ENCODE measurements around the gene HDAC9.

Gene HDAC9

DNA sequence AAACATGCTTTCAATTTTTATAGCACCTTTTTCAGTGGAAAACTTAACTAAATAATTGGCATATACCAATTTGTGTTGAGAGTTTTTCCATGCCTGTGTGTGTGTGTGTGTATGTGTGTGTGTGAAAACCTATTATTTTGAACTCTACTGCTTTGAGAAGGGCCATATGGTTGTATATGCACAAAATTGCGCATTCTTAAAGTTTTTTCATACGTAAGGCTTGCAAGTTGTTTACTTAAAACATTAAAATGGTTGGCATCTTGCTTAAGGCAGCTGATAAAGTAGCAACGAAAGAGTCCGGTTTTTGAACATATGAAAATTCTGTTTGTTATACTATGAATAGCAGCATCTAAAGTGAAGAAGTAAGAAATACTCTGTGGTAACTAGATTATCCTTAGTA lies 84.1 kb downstream of the HDAC9 start:
- Histone ChIP-seq H3K27me3 (ENCODE audit: control insufficient read depth, insufficient read depth, low read length, poor library complexity, severe bottlenecking) (no peaks in the 10 kb centered on the region), H3K9me3 (ENCODE audit: control insufficient read depth, low read length) (no peaks in the 10 kb centered on the region), H3K4me3 (ENCODE audit: insufficient read depth, low read depth, low read length) (no peak overlapping the region), H3K36me3 (ENCODE audit: control insufficient read depth, insufficient read depth, low read length) (no peaks in the 10 kb centered on the region), H3K27ac (ENCODE audit: insufficient read depth, low read depth, low read length, poor library complexity, severe bottlenecking) (no peak overlapping the region), H3K4me1 (ENCODE audit: control insufficient read depth, insufficient read depth, low read length) (no peaks in the 10 kb centered on the region)
- 97 to 98% methylated on average over 4 of the region's 4 CpGs for WGBS, 2 experiments

- H3K4me1 ChIP-seq (ENCODE audit: control insufficient read depth, insufficient read depth, low read length): no peaks in the 10 kb centered on the region
- H3K36me3 ChIP-seq (ENCODE audit: control insufficient read depth, insufficient read depth, low read length): no peaks in the 10 kb centered on the region
- no peaks in the 10 kb centered on the region for H3K9me3 ChIP-seq (ENCODE audit: control insufficient read depth, low read length)
- H3K27ac ChIP-seq (ENCODE audit: insufficient read depth, low read depth, low read length, poor library complexity, severe bottlenecking): no peak overlapping the region
- no peaks in the 10 kb centered on the region for H3K27me3 ChIP-seq (ENCODE audit: control insufficient read depth, insufficient read depth, low read length, poor library complexity, severe bottlenecking)
- WGBS, 2 experiments: 95 to 96% methylated on average over 1 of the region's 1 CpG
- no peak overlapping the region for H3K4me3 ChIP-seq (ENCODE audit: insufficient read depth, low read depth, low read length)
Measured at GRCh38 chr7:18580950-18581349, 85.4 kb downstream of the HDAC9 start.

- H3K27ac ChIP-seq (ENCODE audit: insufficient read depth, low read depth, low read length, poor library complexity, severe bottlenecking): no peak overlapping the region
- 77 to 94% methylated on average over 2 of the region's 2 CpGs for WGBS, 2 experiments
Measured at GRCh38 chr7:18583305-18583704, 87.8 kb downstream of the HDAC9 start.

GRCh38 chr7:18590241-18590640 lies 94.7 kb downstream of the HDAC9 start:
- Histone ChIP-seq H3K36me3 (ENCODE audit: control insufficient read depth, insufficient read depth, low read length) (no peaks in the 10 kb centered on the region), H3K27me3 (ENCODE audit: control insufficient read depth, insufficient read depth, low read length, poor library complexity, severe bottlenecking) (no peaks in the 10 kb centered on the region), H3K27ac (ENCODE audit: insufficient read depth, low read depth, low read length, poor library complexity, severe bottlenecking) (no peak overlapping the region), H3K4me3 (ENCODE audit: insufficient read depth, low read depth, low read length) (no peak overlapping the region), H3K9me3 (ENCODE audit: control insufficient read depth, low read length) (no peaks in the 10 kb centered on the region), H3K4me1 (ENCODE audit: control insufficient read depth, insufficient read depth, low read length) (no peaks in the 10 kb centered on the region)
- WGBS, 2 experiments: 91 to 95% methylated on average over 7 of the region's 7 CpGs

More at GRCh38 chr7:18583305-18583704, 87.8 kb downstream of the HDAC9 start:
- Histone ChIP-seq H3K4me3 (ENCODE audit: insufficient read depth, low read depth, low read length) (no peak overlapping the region), H3K4me1 (ENCODE audit: control insufficient read depth, insufficient read depth, low read length) (no peaks in the 10 kb centered on the region), H3K36me3 (ENCODE audit: control insufficient read depth, insufficient read depth, low read length) (no peaks in the 10 kb centered on the region), H3K27me3 (ENCODE audit: control insufficient read depth, insufficient read depth, low read length, poor library complexity, severe bottlenecking) (no peaks in the 10 kb centered on the region), H3K9me3 (ENCODE audit: control insufficient read depth, low read length) (no peaks in the 10 kb centered on the region)

DNA sequence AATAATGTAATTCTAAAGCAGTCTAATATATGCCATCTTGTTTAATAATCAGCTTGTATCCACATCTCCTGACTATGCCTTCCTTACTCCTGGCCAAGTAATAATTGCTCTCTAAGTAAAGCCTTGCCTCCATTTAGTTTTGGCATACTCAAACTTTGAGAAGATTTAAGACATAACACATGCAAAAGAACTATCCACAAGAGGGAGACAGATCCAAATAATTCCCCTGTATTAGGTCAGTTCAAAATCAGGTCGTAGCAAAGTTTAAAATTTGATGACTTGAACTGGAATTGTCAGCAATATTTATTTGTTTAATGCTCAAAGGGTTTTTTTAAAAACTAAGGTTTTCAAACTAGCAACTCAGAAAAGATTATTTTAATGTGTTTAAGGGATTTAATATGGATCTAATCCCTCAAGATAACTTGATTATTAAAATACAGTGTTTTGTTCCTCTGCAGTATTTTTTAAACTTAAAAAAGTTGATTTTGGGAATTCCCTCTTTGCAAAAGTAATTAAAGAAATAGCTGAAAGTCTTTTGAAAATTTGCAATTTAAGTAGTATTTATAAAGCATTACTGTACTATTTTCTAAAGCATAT lies 95.3 kb downstream of the HDAC9 start:
- no peaks in the 10 kb centered on the region for H3K27me3 ChIP-seq (ENCODE audit: control insufficient read depth, insufficient read depth, low read length, poor library complexity, severe bottlenecking)
- H3K36me3 ChIP-seq (ENCODE audit: control insufficient read depth, insufficient read depth, low read length): no peaks in the 10 kb centered on the region
- WGBS, 2 experiments: 56 to 72% methylated on average over 1 of the region's 1 CpG
- no peak overlapping the region for H3K27ac ChIP-seq (ENCODE audit: insufficient read depth, low read depth, low read length, poor library complexity, severe bottlenecking)
- H3K9me3 ChIP-seq (ENCODE audit: control insufficient read depth, low read length): no peaks in the 10 kb centered on the region
- no peak overlapping the region for H3K4me3 ChIP-seq (ENCODE audit: insufficient read depth, low read depth, low read length)
- H3K4me1 ChIP-seq (ENCODE audit: control insufficient read depth, insufficient read depth, low read length): no peaks in the 10 kb centered on the region

DNA sequence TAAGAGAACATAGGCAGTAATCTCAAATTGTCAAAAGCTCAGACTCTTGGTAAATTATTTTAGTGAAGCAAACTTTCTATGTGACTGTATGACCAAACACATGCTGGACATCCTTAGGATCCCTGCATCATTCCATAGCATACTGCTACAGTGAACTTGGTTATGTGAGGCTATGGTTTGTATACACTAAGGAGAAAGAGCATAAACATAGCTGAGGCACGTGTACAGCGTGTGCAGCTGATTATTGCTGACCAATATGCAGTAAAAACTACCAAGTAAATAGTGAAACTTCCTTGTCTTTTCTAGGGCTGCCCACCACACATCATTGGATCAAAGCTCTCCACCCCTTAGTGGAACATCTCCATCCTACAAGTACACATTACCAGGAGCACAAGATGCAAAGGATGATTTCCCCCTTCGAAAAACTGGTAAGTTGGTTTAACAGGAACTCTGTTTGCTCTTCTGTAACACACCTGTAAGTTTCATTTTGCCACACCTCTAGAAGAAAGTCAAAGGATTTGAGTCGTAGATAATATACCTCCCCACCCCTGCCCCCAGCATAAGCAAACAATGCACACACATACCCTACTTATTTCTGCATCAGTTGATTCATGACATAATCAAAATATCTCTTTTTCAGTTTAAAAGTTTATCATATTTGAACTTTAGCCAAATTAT lies 98.2 kb downstream of the HDAC9 start:
- Histone ChIP-seq H3K36me3 (ENCODE audit: control insufficient read depth, insufficient read depth, low read length) (no peaks in the 10 kb centered on the region), H3K4me3 (ENCODE audit: insufficient read depth, low read depth, low read length) (no peak overlapping the region), H3K27ac (ENCODE audit: insufficient read depth, low read depth, low read length, poor library complexity, severe bottlenecking) (no peak overlapping the region), H3K27me3 (ENCODE audit: control insufficient read depth, insufficient read depth, low read length, poor library complexity, severe bottlenecking) (no peaks in the 10 kb centered on the region), H3K9me3 (ENCODE audit: control insufficient read depth, low read length) (no peaks in the 10 kb centered on the region), H3K4me1 (ENCODE audit: control insufficient read depth, insufficient read depth, low read length) (no peaks in the 10 kb centered on the region)
- WGBS, 2 experiments: 94% methylated on average over 4 of the region's 4 CpGs

GRCh38 chr7:18597754-18598153 lies 102.2 kb downstream of the HDAC9 start:
- Histone ChIP-seq H3K9me3 (ENCODE audit: control insufficient read depth, low read length) (no peaks in the 10 kb centered on the region), H3K27me3 (ENCODE audit: control insufficient read depth, insufficient read depth, low read length, poor library complexity, severe bottlenecking) (no peaks in the 10 kb centered on the region), H3K4me3 (ENCODE audit: insufficient read depth, low read depth, low read length) (no peak overlapping the region), H3K27ac (ENCODE audit: insufficient read depth, low read depth, low read length, poor library complexity, severe bottlenecking) (no peak overlapping the region), H3K4me1 (ENCODE audit: control insufficient read depth, insufficient read depth, low read length) (no peaks in the 10 kb centered on the region), H3K36me3 (ENCODE audit: control insufficient read depth, insufficient read depth, low read length) (no peaks in the 10 kb centered on the region)
- 92 to 100% methylated on average over 1 of the region's 1 CpG for WGBS, 2 experiments

DNA sequence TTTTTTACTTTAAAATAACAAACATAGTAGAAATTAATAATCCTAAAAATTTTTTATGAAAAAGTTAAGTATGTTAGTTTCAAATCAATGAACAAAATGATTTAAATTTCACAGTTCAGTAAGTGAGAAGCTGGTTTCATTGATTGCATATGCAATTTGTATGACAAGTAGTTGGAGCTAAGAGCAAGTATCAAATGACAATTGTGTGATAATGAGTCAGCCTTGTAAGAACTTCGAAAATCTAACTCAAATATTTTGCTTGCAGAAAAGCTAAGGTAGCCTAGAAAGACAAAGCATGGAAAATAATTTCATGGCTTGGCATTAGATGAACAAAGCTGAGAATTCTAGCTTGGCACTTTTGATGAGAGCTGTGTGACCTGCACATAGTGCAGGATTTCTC lies 111.5 kb downstream of the HDAC9 start:
- no peaks in the 10 kb centered on the region for H3K27me3 ChIP-seq (ENCODE audit: control insufficient read depth, insufficient read depth, low read length, poor library complexity, severe bottlenecking)
- WGBS, 2 experiments: 97 to 100% methylated on average over 1 of the region's 1 CpG
- H3K4me3 ChIP-seq (ENCODE audit: insufficient read depth, low read depth, low read length): no peak overlapping the region
- H3K27ac ChIP-seq (ENCODE audit: insufficient read depth, low read depth, low read length, poor library complexity, severe bottlenecking): no peak overlapping the region
- H3K9me3 ChIP-seq (ENCODE audit: control insufficient read depth, low read length): peaks cover 2% of the 10 kb centered on the region
- no peaks in the 10 kb centered on the region for H3K4me1 ChIP-seq (ENCODE audit: control insufficient read depth, insufficient read depth, low read length)
- H3K36me3 ChIP-seq (ENCODE audit: control insufficient read depth, insufficient read depth, low read length): peaks cover 4% of the 10 kb centered on the region

GRCh38 chr7:18610331-18610948 lies 114.9 kb downstream of the HDAC9 start:
- no peaks in the 10 kb centered on the region for H3K27me3 ChIP-seq (ENCODE audit: control insufficient read depth, insufficient read depth, low read length, poor library complexity, severe bottlenecking)
- no peak overlapping the region for H3K4me3 ChIP-seq (ENCODE audit: insufficient read depth, low read depth, low read length)
- 42 to 49% methylated on average over 8 of the region's 8 CpGs for WGBS, 2 experiments
- peaks cover 4% of the 10 kb centered on the region for H3K36me3 ChIP-seq (ENCODE audit: control insufficient read depth, insufficient read depth, low read length)
- H3K4me1 ChIP-seq (ENCODE audit: control insufficient read depth, insufficient read depth, low read length): no peaks in the 10 kb centered on the region
- no peak overlapping the region for H3K27ac ChIP-seq (ENCODE audit: insufficient read depth, low read depth, low read length, poor library complexity, severe bottlenecking)
- no peaks in the 10 kb centered on the region for H3K9me3 ChIP-seq (ENCODE audit: control insufficient read depth, low read length)

GRCh38 chr7:18614841-18615240 lies 119.3 kb downstream of the HDAC9 start:
- Histone ChIP-seq H3K4me1 (ENCODE audit: control insufficient read depth, insufficient read depth, low read length) (no peaks in the 10 kb centered on the region), H3K9me3 (ENCODE audit: control insufficient read depth, low read length) (no peaks in the 10 kb centered on the region), H3K27me3 (ENCODE audit: control insufficient read depth, insufficient read depth, low read length, poor library complexity, severe bottlenecking) (no peaks in the 10 kb centered on the region), H3K4me3 (ENCODE audit: insufficient read depth, low read depth, low read length) (no peak overlapping the region), H3K27ac (ENCODE audit: insufficient read depth, low read depth, low read length, poor library complexity, severe bottlenecking) (no peak overlapping the region), H3K36me3 (ENCODE audit: control insufficient read depth, insufficient read depth, low read length) (no peaks in the 10 kb centered on the region)

Measured in ectodermal cell (in vitro differentiated cells).